GM12878 (cell line): ENCODE results near the gene ROM1. TPM values are rescaled to one million over a fixed set of nuclear protein-coding genes. Genes with fewer than 3 reads are reported as not detected.

Source experiments
- CREB1 ChIP-seq: IDR thresholded peaks from 2 replicates; pipeline ENCODE4 v1.6.1; 2012; ENCODE audit warnings: low read depth, mild to moderate bottlenecking, inconsistent platforms
- CREM ChIP-seq: IDR thresholded peaks from 2 replicates; pipeline ENCODE4 v1.6.1; 2014; ENCODE audit warnings: antibody characterized with exemption, low read depth
- ESRRA ChIP-seq: IDR thresholded peaks from 2 replicates; pipeline ENCODE4 v1.6.1; 2012; ENCODE audit warnings: mild to moderate bottlenecking, low read length, improper control_type of control experiment
- GABPA ChIP-seq: IDR thresholded peaks from 2 replicates; pipeline ENCODE4 v1.6.1; 2014; ENCODE audit warnings: antibody characterized with exemption, low read depth, mild to moderate bottlenecking, inconsistent platforms
- GATAD2B ChIP-seq: fragments of 450-650 bp; conservative IDR thresholded peaks from 2 replicates; pipeline ENCODE4 v1.6.1; 2017; ENCODE audit warnings: low read depth, mild to moderate bottlenecking, moderate library complexity
- IRF4 ChIP-seq: IDR thresholded peaks from 2 replicates; pipeline ENCODE4 v1.6.1; 2011; ENCODE audit warnings: low read depth, low read length
- NBN ChIP-seq: fragments of 450-650 bp; IDR thresholded peaks from 2 replicates; pipeline ENCODE4 v1.6.1; 2016
- WRNIP1 ChIP-seq: IDR thresholded peaks from 2 replicates; pipeline ENCODE4 v1.6.1; 2011; ENCODE audit warnings: low read depth, low read length, improper control_type of control experiment, borderline replicate concordance
- ZBED1 ChIP-seq: IDR thresholded peaks from 2 replicates; pipeline ENCODE4 v1.6.1; 2016; ENCODE audit warnings: borderline replicate concordance
- ZNF207 ChIP-seq: fragments of 450-650 bp; IDR thresholded peaks from 2 replicates; pipeline ENCODE4 v1.6.1; 2014; ENCODE audit warnings: antibody characterized with exemption, mild to moderate bottlenecking, borderline replicate concordance
- polyA plus RNA-seq, 11 experiments: library from polyadenylated mRNA; depleted of rRNA in 4 of 11; unstranded in 6 of 11; stranded (reverse) in 5 of 11; fragments of >200 nt; fragmentation: Nextera tagmentation in 4 of 11; fragmentation: Illumina TruSeq in 1 of 11; extraction: Ambion mirVana in 4 of 11; extraction: Trizol in 1 of 11; gene quantifications; 1 replicate in 1 of 11; 2 replicates in 10 of 11; pipeline versions ENCODE4 v1.2.1 to v1.2.3, GENCODE V29; 2011 to 2016; ENCODE audit warnings: inconsistent platforms in 2 of 11, missing spikeins in 2 of 11, low read depth in 1 of 11
- total RNA-seq, 4 experiments: library from RNA; depleted of rRNA in 3 of 4; stranded (reverse); fragments of >200 nt in 3 of 4; fragmentation: Illumina TruSeq in 1 of 4; extraction: Trizol in 1 of 4; gene quantifications; 2 replicates each; pipeline versions ENCODE4 v1.2.1 to v1.2.3, GENCODE V29; 2013 to 2021
- TF ChIP-seq, protein P1 (sequence below): fragments of 450-650 bp; IDR thresholded peaks from 2 replicates; pipeline ENCODE4 v1.6.1; 2017; ENCODE audit warnings: mild to moderate bottlenecking, moderate library complexity
- TF ChIP-seq, protein P2 (sequence below): IDR thresholded peaks from 2 replicates; pipeline ENCODE4 v1.6.1; 2011; ENCODE audit warnings: borderline replicate concordance, low read depth, mild to moderate bottlenecking, moderate library complexity, low read length; ENCODE audit not compliant: insufficient read depth, poor library complexity, severe bottlenecking
- TF ChIP-seq, protein P3 (sequence below): fragments of 450-650 bp; IDR thresholded peaks from 2 replicates; pipeline ENCODE4 v1.6.1; 2018; ENCODE audit warnings: mild to moderate bottlenecking, low read depth, moderate library complexity; ENCODE audit not compliant: partially characterized antibody
- TF ChIP-seq, protein P4 (sequence below): fragments of 150-350 bp; IDR thresholded peaks from 2 replicates; pipeline ENCODE4 v1.6.1; 2016; ENCODE audit warnings: low read depth, low read length
- TF ChIP-seq, protein P5 (sequence below), 3 experiments: IDR thresholded peaks in 2 of 3; conservative IDR thresholded peaks in 1 of 3; 2 replicates each; pipeline ENCODE4 v1.5.1; 2011; ENCODE audit warnings: low read depth in 3 of 3, low read length in 3 of 3, mild to moderate bottlenecking in 3 of 3, control low read depth in 2 of 3, moderate library complexity in 2 of 3, inconsistent platforms in 1 of 3, mixed read lengths in 1 of 3; ENCODE audit not compliant: control insufficient read depth in 2 of 3, insufficient read depth in 1 of 3; ENCODE audit errors: extremely low read depth in 1 of 3

The ROM1 gene
- total and polyA plus RNA-seq, 10 of the 15 experiments (the other 5 are each of a cell fraction or from before 2014, with no cell fraction given), result 0.42 to 3.0 (median 1.1) TPM

DNA sequence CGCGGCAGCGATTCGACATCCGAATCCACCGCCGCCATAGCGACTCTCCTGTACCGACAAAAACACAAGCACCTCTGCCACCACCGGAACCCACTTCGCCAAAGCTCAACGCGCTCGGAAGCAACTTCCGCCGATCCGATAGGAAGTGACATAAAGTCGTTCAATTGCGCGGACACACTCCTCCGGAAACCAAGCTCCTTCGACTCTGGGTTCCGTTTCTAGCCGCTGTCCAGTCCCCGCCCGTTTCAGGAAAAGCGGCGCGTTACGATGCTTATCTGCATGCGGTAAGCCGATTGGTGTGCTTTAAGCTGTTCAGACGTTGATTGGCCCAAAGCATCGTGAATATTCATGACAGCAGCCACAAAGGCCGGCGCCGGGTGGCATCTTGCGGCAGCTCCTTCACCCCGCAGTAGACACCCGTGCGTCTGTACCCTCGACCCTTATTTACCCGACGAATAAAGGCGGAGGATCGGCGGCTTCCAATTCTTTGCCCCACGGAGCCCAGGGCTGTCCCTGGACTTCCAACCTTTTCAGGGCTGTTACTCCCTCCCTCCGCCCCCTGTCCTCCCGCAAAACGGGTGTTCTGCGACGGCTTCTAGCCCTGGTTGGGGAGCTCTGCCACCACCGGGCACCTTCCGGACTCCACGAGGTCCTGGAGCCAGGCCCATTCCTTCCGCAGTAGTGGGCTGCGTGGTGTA lies 21.5 kb upstream of the ROM1 start, which contains the start of gene TUT1 (continued):
- TF ChIP-seq, protein P1, sequence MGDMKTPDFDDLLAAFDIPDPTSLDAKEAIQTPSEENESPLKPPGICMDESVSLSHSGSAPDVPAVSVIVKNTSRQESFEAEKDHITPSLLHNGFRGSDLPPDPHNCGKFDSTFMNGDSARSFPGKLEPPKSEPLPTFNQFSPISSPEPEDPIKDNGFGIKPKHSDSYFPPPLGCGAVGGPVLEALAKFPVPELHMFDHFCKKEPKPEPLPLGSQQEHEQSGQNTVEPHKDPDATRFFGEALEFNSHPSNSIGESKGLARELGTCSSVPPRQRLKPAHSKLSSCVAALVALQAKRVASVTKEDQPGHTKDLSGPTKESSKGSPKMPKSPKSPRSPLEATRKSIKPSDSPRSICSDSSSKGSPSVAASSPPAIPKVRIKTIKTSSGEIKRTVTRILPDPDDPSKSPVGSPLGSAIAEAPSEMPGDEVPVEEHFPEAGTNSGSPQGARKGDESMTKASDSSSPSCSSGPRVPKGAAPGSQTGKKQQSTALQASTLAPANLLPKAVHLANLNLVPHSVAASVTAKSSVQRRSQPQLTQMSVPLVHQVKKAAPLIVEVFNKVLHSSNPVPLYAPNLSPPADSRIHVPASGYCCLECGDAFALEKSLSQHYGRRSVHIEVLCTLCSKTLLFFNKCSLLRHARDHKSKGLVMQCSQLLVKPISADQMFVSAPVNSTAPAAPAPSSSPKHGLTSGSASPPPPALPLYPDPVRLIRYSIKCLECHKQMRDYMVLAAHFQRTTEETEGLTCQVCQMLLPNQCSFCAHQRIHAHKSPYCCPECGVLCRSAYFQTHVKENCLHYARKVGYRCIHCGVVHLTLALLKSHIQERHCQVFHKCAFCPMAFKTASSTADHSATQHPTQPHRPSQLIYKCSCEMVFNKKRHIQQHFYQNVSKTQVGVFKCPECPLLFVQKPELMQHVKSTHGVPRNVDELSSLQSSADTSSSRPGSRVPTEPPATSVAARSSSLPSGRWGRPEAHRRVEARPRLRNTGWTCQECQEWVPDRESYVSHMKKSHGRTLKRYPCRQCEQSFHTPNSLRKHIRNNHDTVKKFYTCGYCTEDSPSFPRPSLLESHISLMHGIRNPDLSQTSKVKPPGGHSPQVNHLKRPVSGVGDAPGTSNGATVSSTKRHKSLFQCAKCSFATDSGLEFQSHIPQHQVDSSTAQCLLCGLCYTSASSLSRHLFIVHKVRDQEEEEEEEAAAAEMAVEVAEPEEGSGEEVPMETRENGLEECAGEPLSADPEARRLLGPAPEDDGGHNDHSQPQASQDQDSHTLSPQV, result no peak; the same call in 1 of the 2 replicates
- TF ChIP-seq ZBED1 (peak; percentile 51; the same call in 1 of the 2 replicates), WRNIP1 (peak; percentile 98), ZNF207 (peak; percentile 89; the same call in 1 of the 2 replicates), IRF4 (peak; percentile 90), GABPA (peak; percentile 99), CREB1 (peak; percentile 98), ESRRA (0 out of 2 replicates have a peak, but pooled peaks have one; percentile 28), CREM (peak; percentile 99), GATAD2B (no peak), NBN (peak; percentile 98)
- TF ChIP-seq, protein P2, sequence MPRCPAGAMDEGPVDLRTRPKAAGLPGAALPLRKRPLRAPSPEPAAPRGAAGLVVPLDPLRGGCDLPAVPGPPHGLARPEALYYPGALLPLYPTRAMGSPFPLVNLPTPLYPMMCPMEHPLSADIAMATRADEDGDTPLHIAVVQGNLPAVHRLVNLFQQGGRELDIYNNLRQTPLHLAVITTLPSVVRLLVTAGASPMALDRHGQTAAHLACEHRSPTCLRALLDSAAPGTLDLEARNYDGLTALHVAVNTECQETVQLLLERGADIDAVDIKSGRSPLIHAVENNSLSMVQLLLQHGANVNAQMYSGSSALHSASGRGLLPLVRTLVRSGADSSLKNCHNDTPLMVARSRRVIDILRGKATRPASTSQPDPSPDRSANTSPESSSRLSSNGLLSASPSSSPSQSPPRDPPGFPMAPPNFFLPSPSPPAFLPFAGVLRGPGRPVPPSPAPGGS, result no peak
- TF ChIP-seq, protein P3, sequence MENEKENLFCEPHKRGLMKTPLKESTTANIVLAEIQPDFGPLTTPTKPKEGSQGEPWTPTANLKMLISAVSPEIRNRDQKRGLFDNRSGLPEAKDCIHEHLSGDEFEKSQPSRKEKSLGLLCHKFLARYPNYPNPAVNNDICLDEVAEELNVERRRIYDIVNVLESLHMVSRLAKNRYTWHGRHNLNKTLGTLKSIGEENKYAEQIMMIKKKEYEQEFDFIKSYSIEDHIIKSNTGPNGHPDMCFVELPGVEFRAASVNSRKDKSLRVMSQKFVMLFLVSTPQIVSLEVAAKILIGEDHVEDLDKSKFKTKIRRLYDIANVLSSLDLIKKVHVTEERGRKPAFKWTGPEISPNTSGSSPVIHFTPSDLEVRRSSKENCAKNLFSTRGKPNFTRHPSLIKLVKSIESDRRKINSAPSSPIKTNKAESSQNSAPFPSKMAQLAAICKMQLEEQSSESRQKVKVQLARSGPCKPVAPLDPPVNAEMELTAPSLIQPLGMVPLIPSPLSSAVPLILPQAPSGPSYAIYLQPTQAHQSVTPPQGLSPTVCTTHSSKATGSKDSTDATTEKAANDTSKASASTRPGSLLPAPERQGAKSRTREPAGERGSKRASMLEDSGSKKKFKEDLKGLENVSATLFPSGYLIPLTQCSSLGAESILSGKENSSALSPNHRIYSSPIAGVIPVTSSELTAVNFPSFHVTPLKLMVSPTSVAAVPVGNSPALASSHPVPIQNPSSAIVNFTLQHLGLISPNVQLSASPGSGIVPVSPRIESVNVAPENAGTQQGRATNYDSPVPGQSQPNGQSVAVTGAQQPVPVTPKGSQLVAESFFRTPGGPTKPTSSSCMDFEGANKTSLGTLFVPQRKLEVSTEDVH, result peak; percentile 97
- TF ChIP-seq, protein P4, sequence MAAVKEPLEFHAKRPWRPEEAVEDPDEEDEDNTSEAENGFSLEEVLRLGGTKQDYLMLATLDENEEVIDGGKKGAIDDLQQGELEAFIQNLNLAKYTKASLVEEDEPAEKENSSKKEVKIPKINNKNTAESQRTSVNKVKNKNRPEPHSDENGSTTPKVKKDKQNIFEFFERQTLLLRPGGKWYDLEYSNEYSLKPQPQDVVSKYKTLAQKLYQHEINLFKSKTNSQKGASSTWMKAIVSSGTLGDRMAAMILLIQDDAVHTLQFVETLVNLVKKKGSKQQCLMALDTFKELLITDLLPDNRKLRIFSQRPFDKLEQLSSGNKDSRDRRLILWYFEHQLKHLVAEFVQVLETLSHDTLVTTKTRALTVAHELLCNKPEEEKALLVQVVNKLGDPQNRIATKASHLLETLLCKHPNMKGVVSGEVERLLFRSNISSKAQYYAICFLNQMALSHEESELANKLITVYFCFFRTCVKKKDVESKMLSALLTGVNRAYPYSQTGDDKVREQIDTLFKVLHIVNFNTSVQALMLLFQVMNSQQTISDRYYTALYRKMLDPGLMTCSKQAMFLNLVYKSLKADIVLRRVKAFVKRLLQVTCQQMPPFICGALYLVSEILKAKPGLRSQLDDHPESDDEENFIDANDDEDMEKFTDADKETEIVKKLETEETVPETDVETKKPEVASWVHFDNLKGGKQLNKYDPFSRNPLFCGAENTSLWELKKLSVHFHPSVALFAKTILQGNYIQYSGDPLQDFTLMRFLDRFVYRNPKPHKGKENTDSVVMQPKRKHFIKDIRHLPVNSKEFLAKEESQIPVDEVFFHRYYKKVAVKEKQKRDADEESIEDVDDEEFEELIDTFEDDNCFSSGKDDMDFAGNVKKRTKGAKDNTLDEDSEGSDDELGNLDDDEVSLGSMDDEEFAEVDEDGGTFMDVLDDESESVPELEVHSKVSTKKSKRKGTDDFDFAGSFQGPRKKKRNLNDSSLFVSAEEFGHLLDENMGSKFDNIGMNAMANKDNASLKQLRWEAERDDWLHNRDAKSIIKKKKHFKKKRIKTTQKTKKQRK, result peak; percentile 37; the same call in 1 of the 2 replicates
- TF ChIP-seq, protein P5, sequence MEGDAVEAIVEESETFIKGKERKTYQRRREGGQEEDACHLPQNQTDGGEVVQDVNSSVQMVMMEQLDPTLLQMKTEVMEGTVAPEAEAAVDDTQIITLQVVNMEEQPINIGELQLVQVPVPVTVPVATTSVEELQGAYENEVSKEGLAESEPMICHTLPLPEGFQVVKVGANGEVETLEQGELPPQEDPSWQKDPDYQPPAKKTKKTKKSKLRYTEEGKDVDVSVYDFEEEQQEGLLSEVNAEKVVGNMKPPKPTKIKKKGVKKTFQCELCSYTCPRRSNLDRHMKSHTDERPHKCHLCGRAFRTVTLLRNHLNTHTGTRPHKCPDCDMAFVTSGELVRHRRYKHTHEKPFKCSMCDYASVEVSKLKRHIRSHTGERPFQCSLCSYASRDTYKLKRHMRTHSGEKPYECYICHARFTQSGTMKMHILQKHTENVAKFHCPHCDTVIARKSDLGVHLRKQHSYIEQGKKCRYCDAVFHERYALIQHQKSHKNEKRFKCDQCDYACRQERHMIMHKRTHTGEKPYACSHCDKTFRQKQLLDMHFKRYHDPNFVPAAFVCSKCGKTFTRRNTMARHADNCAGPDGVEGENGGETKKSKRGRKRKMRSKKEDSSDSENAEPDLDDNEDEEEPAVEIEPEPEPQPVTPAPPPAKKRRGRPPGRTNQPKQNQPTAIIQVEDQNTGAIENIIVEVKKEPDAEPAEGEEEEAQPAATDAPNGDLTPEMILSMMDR (IDR thresholded peaks at IDR 0.05 in 2 of 3, conservative IDR thresholded peaks at IDR 0.05 in 1 of 3; ENCODE audit: control insufficient read depth in 2 of 3, extremely low read depth in 1 of 3, insufficient read depth in 1 of 3, low read depth in 3 of 3, low read length in 3 of 3), result no peak
